GM13977 (cell line): ENCODE measurements around the gene GIGYF1.
"Not testable (repeated sequence)": the region's sequence is repeated elsewhere in the genome, so short reads cannot be mapped to it uniquely, and the experiment has no call there.

Source experiments
- DNase-seq: peaks from one replicate; pipeline ENCODE4 v3.0.0; 2012; ENCODE audit warnings: low spot score
- in situ Hi-C: fragments of 300-500 bp; cut with MboI; formaldehyde crosslinking; loops from one replicate; pipeline ENCODE4 v1.12.0; 2022; ENCODE audit warnings: low sequenced_read_pairs, low pct_unique_long_range_greater_than_20kb, mixed read lengths, inconsistent platforms; ENCODE audit not compliant: unreplicated experiment
- TF ChIP-seq, protein P1 (sequence below): IDR thresholded peaks from 2 replicates; pipeline ENCODE4 v1.5.1; 2012; ENCODE audit warnings: mild to moderate bottlenecking, control low read depth; ENCODE audit not compliant: insufficient read depth; ENCODE audit errors: extremely low read depth, missing control alignments

The GIGYF1 gene

DNA sequence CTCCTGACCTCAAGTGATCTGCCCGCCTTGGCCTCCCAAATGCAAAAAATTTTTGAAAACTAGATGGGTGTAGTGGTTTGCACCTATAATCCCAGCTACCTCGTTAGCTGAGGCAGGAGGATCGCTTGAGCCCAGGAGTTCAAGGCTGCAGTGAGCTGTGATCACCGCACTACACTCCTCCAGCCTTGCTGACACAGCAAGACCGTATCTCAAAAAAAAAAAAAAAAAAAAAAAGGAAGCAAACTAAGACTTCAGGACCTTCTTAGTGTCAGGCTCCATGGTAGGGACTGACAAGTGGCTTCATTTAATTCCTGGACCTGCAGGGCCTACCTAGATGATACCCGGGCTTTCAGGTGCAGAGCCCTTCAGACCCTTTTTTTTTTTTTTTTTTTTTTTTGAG lies 14.3 kb upstream of the GIGYF1 start:
- in situ Hi-C loops, result loop anchor here (10.0 kb wide), 1 partner anchor 146 kb away; the partner anchor contains the start of gene SLC12A9
- TF ChIP-seq, protein P1, sequence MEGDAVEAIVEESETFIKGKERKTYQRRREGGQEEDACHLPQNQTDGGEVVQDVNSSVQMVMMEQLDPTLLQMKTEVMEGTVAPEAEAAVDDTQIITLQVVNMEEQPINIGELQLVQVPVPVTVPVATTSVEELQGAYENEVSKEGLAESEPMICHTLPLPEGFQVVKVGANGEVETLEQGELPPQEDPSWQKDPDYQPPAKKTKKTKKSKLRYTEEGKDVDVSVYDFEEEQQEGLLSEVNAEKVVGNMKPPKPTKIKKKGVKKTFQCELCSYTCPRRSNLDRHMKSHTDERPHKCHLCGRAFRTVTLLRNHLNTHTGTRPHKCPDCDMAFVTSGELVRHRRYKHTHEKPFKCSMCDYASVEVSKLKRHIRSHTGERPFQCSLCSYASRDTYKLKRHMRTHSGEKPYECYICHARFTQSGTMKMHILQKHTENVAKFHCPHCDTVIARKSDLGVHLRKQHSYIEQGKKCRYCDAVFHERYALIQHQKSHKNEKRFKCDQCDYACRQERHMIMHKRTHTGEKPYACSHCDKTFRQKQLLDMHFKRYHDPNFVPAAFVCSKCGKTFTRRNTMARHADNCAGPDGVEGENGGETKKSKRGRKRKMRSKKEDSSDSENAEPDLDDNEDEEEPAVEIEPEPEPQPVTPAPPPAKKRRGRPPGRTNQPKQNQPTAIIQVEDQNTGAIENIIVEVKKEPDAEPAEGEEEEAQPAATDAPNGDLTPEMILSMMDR, result no peak
- no peak for DNase-seq

DNA sequence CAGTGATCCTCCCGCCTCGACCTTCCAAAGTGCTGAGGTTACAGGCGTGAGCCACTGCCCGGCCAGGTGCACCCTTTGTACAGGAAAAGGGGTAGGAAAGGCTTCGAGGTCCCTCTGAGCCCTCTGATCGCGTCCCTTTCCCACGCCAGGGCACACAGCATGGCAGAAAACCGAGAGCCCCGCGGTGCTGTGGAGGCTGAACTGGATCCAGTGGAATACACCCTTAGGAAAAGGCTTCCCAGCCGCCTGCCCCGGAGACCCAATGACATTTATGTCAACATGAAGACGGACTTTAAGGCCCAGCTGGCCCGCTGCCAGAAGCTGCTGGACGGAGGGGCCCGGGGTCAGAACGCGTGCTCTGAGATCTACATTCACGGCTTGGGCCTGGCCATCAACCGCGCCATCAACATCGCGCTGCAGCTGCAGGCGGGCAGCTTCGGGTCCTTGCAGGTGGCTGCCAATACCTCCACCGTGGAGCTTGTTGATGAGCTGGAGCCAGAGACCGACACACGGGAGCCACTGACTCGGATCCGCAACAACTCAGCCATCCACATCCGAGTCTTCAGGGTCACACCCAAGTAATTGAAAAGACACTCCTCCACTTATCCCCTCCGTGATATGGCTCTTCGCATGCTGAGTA lies 12.7 kb upstream of the GIGYF1 start:
- in situ Hi-C loops, result loop anchor here (10.0 kb wide), 1 partner anchor 148 kb away; the partner anchor contains the start of gene SLC12A9
- TF ChIP-seq, protein P1, result no peak
- DNase-seq, result no peak

DNA sequence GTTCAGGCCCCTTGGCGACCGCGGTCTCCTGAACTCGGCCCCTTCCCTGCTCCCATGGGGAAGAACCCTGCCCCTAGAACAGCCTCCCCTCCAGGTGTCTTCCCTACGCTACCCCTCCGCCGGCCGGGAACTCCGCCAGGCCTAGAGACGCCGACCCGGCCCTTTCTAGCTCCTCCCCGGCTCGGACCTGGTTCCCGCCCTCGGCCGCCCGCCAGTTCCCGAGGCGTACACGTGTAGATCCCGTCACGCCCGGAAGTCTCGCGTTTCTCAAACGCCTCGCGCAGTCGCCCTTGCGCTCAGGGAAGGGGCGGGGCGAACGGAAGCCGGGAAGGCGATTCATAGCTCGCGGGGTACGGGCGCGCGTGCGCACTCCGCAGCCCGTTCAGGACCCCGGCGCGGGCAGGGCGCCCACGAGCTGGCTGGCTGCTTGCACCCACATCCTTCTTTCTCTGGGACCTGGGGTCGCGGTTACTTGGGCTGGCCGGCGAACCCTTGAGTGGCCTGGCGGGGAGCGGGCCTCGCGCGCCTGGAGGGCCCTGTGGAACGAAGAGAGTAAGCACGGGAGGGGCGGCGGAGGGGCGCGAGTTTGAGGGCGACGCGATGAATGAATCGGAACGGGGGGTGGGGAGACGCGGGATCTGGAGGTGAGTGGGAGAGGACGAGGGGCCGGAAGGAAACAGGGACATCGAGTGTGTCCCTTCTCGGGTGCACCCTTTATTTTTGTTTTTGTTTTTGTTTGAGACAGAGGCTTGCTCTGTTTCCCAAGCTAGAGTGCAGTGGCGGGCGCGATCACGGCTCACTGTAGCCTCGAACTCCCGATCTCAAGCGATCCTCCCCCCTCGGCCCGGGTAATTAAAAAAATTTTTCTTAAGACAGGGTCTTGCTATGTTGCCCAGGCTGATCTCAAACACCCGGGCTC lies 12.0 kb upstream of the GIGYF1 start, which contains the start of gene POP7:
POP7 (plus strand) TSS at position 369 of the 919 bp plus-strand sequence. CDS start 710 bp downstream, outside the sequence.
- DNase-seq, result peak; percentile 97
- TF ChIP-seq, protein P1, result no peak
- in situ Hi-C loops, result loop anchor here (10.0 kb wide), 1 partner anchor 149 kb away; the partner anchor contains the start of gene SLC12A9

DNA sequence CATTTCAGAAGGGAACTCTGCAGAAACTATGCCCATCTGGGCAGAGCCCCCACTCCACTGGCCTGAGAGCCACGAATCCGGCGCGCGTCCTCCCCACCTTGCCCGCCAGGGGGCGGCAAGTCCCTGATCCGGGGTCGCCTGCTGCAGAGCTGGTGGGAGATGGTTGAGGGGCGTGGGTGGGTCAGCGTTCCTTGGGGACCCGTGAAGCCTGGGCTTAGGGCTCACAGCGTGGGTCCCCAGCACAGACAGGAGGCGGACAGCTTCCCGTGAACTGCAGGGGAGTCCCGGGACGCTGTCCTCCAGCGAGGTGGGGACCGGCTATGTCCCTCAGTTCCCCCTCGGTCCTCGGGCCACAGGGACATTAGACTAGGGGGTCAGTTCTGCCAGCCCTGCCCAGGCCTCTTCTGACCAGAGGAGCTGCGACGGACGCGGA lies 11.3 kb upstream of the GIGYF1 start:
- TF ChIP-seq, protein P1, result peak; percentile 92
- DNase-seq, result peak; percentile 84
- in situ Hi-C loops, result loop anchor here (10.0 kb wide), 1 partner anchor 149 kb away; the partner anchor contains the start of gene SLC12A9

DNA sequence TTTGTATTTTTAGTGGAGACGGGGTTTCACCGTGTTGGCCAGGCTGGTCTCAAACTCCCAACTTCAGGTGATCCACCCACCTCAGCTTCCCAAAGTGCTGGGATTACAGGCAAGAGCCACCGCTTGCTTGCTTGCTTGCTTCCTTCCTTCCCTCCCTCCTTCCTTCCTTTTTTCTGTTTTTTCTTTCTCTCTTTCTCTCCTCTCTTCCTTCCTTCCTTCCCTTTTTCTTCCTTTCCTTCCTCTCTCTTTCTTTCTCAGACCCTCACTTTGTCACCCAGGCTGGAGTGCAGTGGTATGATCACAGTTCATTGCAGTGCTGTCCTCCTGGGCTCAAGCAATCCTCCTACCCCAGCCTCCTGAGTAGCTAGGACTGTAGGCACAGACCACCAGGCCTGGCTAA lies 7.0 kb upstream of the GIGYF1 start:
- not testable (repeated sequence) for DNase-seq
- in situ Hi-C loops, result loop anchor here (10.0 kb wide), 1 partner anchor 154 kb away; the partner anchor contains the start of gene SLC12A9

DNA sequence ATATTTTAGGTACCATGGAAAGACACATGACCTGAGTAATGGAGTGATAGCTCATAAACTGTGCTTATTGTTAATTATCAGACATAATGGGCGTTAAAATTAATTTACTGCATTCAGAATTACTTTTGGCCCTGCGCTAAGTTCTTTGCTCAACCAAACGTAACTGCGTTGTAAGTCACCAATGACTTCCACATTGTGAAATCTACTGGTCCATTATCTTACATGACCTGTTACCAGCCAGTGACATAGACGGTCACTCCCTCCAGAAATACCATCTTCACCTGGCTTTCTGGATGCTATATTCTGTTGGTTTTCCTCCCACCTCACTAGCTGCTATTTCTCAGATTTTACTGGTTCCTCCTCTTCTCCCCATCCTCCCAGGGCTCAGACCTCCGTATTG lies 5.0 kb upstream of the GIGYF1 start:
- TF ChIP-seq, protein P1, result no peak
- DNase-seq, result no peak
- in situ Hi-C loops, result no loop called here

DNA sequence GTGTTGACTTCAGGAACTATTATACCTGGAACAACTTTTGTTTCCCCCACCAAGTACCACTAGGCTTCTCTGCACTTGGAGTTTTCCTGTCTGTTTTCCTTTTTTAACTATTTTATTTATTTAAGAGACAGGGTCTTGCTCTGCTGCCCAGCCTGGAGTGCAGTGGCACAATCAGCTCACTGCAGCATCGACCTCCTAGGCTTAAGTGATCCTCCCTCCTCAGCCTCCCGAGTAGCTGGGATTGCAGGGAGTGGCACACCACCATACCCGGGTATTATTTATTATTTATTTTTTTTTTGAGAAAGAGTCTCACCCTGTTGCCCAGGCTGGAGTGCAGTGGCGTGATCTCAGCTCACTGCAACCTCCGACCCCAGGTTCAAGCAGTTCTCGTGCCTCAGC lies 2.1 kb upstream of the GIGYF1 start:
- in situ Hi-C loops, result no loop called here
- DNase-seq, result no peak
- TF ChIP-seq, protein P1, result no peak
